ENCODE measurements around the gene CLC.

GRCh38 chr19:39754971-39755370, 17.1 kb upstream of the CLC start:
- TF ChIP-seq, protein P1, sequence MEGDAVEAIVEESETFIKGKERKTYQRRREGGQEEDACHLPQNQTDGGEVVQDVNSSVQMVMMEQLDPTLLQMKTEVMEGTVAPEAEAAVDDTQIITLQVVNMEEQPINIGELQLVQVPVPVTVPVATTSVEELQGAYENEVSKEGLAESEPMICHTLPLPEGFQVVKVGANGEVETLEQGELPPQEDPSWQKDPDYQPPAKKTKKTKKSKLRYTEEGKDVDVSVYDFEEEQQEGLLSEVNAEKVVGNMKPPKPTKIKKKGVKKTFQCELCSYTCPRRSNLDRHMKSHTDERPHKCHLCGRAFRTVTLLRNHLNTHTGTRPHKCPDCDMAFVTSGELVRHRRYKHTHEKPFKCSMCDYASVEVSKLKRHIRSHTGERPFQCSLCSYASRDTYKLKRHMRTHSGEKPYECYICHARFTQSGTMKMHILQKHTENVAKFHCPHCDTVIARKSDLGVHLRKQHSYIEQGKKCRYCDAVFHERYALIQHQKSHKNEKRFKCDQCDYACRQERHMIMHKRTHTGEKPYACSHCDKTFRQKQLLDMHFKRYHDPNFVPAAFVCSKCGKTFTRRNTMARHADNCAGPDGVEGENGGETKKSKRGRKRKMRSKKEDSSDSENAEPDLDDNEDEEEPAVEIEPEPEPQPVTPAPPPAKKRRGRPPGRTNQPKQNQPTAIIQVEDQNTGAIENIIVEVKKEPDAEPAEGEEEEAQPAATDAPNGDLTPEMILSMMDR (IDR thresholded peaks at IDR 0.05) = no peak
- TF ChIP-seq POLR2A (IDR thresholded peaks at IDR 0.05) = no peak
